Activated naive CD8-positive, alpha-beta T cell treated with anti-CD3 and anti-CD28 coated beads, Interleukin-2, amount 50 U/mL, for 24 hours (primary cell): ENCODE measurements around the gene HS1BP3.

Experiments used
- ATAC-seq: fragments of 150-1000 bp; cut with Tn5 transposase; one replicate; pipeline ENCODE4 v1.10.0; 2021
- DNase-seq: peaks from one replicate; pipeline ENCODE4 v3.0.0; 2021
- H3K27ac Mint-ChIP-seq: one replicate; pipeline ENCODE4 v1.8.0; 2021; ENCODE audit warnings: mild to moderate bottlenecking, mixed read lengths
- H3K27me3 Mint-ChIP-seq: one replicate; pipeline ENCODE4 v1.8.0; 2021; ENCODE audit warnings: mixed read lengths
- H3K36me3 Mint-ChIP-seq: one replicate; pipeline ENCODE4 v1.8.0; 2021; ENCODE audit warnings: low read depth, mixed read lengths
- H3K4me1 Mint-ChIP-seq: one replicate; pipeline ENCODE4 v1.8.0; 2021; ENCODE audit warnings: mixed read lengths
- H3K4me3 Mint-ChIP-seq: one replicate; pipeline ENCODE4 v1.8.0; 2021; ENCODE audit warnings: mild to moderate bottlenecking, moderate library complexity, mixed read lengths
- H3K9me3 Mint-ChIP-seq: one replicate; pipeline ENCODE4 v1.8.0; 2021; ENCODE audit warnings: mixed read lengths

Gene HS1BP3

GRCh38 chr2:20678780-20679179 lies 27.9 kb upstream of the HS1BP3 start:
- H3K27me3 Mint-ChIP-seq: no peaks in the 10 kb centered on the region
- no peak overlapping the region for H3K27ac Mint-ChIP-seq
- no peak overlapping the region for H3K4me3 Mint-ChIP-seq
- H3K4me1 Mint-ChIP-seq: peaks cover 8% of the 10 kb centered on the region
- H3K36me3 Mint-ChIP-seq: peaks cover 4% of the 10 kb centered on the region
- DNase-seq (no peak), ATAC-seq (no peak)
- no peaks in the 10 kb centered on the region for H3K9me3 Mint-ChIP-seq

DNA sequence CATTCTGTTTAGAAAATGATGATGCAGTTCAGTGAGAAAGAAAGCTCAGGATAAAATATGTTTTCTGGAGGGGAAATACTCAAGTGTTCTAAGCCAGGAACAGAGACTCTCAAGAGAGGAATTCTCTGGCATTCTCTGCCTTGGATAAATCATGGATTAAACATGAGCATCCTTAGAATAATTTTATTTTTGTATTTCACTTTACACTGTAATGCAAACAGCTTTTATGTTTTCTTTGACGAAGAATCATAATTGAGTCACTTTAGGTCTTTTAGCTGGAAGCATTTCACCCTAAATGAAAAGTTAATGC lies 27.1 kb upstream of the HS1BP3 start:
- Mint-ChIP-seq H3K27ac (no peak overlapping the region), H3K4me3 (no peak overlapping the region), H3K4me1 (peaks cover 8% of the 10 kb centered on the region)

DNA sequence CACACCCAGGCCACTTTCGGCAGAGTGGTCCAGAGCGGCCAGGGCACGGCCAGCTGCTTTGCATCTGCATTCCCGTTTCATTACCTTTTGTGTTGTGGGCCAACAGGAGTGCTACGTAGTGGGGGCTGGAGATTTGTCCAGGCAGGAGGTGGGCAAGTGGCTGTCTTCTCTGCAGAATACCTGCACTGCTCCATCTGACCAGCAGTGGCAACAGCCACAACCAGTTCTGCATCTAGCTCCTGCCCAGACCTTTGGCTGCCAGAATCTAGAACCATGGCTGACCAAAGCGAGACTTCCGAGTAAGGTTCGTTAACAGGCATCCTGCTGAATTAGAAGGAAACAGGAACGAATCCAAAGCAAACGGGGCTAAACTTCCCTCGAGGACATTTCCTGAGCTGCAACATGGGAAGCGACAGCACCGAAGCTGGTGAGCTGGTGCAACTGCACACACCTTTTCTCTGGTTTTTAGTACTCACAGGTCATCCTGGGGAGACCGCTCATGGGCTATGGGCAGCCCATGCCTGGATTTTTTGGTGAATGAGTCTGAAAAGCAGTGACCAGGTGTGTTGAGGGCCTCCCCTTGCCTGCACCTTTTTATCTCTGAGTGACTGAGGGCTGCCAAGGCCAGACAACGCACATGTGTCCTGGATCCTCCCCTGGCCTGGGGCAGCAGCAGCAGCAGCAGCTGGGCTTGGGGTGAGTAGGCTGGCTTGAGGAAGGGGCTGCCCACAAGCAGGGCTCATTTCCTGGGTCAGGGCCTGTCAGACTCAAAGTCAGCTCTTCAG lies 26.6 kb upstream of the HS1BP3 start:
- Mint-ChIP-seq H3K9me3 (no peaks in the 10 kb centered on the region), H3K4me3 (no peak overlapping the region), H3K27ac (no peak overlapping the region), H3K27me3 (peaks cover 9% of the 10 kb centered on the region), H3K36me3 (peaks cover 2% of the 10 kb centered on the region), H3K4me1 (peaks cover 8% of the 10 kb centered on the region)
- no peak for ATAC-seq
- no peak for DNase-seq

More for the DNA sequence above, 27.1 kb upstream of the HS1BP3 start:
- DNase-seq (no peak), ATAC-seq (no peak)
- Mint-ChIP-seq H3K9me3 (no peaks in the 10 kb centered on the region), H3K27me3 (peaks cover 5% of the 10 kb centered on the region), H3K36me3 (peaks cover 3% of the 10 kb centered on the region)

DNA sequence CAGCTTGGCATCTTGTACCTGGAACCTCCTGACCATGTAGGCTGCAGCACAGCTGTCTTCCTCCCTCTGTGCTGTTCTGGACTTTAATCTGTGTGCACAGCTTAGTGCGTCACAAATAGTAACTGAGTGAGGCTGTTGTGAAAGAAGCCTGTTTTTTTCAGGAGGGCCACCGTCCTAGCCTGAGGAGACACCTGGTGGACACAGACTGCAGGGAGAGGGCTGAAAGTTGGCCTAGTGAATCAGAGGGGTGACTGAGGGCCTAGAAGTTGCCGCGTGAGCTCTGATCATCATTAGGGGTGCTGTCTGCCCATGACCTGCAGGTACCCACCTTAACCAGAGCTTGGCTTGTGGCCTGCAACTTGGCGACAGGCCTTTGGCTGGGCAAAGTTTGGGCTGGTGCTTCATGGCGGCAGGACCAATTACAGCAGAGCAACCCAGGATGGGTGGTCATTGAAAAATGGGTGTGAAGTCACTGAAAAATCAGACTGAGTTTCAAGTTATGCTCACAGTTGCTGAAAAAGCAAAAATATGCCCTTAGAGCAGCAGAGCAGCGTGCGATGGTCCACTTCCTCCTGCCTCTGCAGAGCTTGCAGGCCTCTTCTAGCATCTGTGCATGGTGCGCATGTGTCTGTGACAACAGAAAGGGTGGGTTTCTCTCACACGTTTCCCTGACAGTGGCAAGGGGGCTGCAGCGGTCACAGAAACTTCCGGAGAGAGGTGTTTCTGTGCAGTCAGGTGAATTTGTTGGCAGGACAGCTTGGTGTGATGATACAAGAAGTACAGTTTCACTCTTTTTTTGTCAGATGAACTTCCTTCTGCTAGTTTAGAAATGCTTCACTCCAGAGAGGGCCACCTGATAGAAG lies 25.7 kb upstream of the HS1BP3 start:
- Mint-ChIP-seq H3K4me3 (no peak overlapping the region), H3K4me1 (peaks cover 8% of the 10 kb centered on the region), H3K36me3 (peaks cover 2% of the 10 kb centered on the region), H3K27ac (no peak overlapping the region), H3K9me3 (no peaks in the 10 kb centered on the region), H3K27me3 (peaks cover 16% of the 10 kb centered on the region)
- DNase-seq (no peak), ATAC-seq (no peak)

- DNase-seq: no peak
- Mint-ChIP-seq H3K27ac (no peak overlapping the region), H3K4me3 (no peak overlapping the region), H3K27me3 (peaks cover 21% of the 10 kb centered on the region), H3K36me3 (peaks cover 2% of the 10 kb centered on the region), H3K9me3 (no peaks in the 10 kb centered on the region), H3K4me1 (peaks cover 8% of the 10 kb centered on the region)
- peak; percentile 45 for ATAC-seq
Measured at GRCh38 chr2:20675701-20676352, 24.9 kb upstream of the HS1BP3 start.

GRCh38 chr2:20674974-20675679 lies 24.2 kb upstream of the HS1BP3 start:
- Mint-ChIP-seq H3K4me1 (peaks cover 8% of the 10 kb centered on the region), H3K9me3 (no peaks in the 10 kb centered on the region), H3K27me3 (peaks cover 23% of the 10 kb centered on the region), H3K36me3 (no peaks in the 10 kb centered on the region), H3K27ac (no peak overlapping the region), H3K4me3 (no peak overlapping the region)
- no peak for ATAC-seq
- DNase-seq: no peak

DNA sequence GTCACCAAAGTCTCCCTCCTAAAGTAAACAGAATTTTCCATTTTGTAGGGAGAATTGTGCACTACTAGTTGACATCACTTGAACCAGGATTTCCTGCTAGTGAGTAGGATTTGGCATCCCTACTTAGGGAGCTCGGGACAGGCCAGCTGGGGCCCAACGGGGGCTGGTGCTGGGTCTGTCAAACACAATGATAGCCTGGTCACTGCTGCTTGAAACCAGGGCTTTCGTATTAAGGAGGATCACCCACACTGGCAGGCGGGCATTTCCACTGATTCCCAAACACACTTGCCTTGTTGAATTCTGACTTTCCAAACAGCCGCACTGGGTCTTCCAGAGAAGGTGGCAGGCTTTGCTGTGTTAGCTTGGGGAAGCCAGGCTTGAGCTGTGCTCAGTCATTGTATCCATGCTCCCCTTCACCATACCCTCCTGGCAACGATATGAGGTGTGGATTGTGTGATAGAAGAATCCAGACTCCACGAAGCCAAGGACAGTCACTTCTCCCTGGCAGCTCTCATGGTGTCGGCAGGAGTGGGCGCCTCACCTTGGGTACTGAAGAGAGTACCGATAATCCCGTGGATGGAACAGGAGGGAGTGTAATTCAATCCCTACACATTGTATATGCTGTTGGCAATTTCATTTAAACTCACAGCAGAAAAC lies 23.5 kb upstream of the HS1BP3 start:
- ATAC-seq: no peak
- Mint-ChIP-seq H3K4me1 (peaks cover 11% of the 10 kb centered on the region), H3K27ac (no peak overlapping the region), H3K9me3 (no peaks in the 10 kb centered on the region), H3K4me3 (no peak overlapping the region), H3K36me3 (no peaks in the 10 kb centered on the region), H3K27me3 (peaks cover 29% of the 10 kb centered on the region)
- DNase-seq: no peak

DNA sequence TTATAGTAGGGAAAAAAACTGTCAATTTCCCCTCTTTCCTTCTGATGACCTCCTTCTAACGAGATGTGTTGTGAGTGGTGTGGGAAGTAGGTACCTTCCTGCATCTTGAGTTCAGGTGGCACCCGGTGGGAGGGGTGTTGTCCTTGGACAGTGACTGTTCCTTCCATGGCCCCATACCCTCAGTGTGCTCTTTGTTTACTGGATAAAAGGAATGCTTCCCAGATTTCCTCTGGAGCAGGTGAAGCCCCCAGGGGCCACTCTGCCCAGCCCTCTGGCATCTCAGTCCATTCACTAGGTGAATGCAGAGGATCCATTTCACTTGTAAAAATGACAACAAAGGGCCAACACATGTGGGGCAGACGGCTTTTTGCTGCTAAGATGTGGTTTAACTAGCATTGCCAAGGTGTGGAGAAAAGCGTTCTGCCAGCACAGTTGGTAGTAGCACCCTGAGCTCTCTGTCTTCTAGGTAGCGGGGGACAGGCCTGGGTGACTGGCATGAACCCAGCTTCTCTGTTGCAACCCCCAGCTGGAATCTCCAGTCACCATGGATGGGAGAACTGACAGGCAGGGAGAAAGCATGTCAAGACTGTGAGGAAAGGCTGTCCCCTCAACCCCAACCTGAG lies 22.9 kb upstream of the HS1BP3 start:
- H3K36me3 Mint-ChIP-seq: no peaks in the 10 kb centered on the region
- H3K4me3 Mint-ChIP-seq: no peak overlapping the region
- ATAC-seq: no peak
- peaks cover 34% of the 10 kb centered on the region for H3K27me3 Mint-ChIP-seq
- DNase-seq: no peak
- H3K9me3 Mint-ChIP-seq: no peaks in the 10 kb centered on the region
- H3K27ac Mint-ChIP-seq: no peak overlapping the region
- H3K4me1 Mint-ChIP-seq: peaks cover 11% of the 10 kb centered on the region

DNA sequence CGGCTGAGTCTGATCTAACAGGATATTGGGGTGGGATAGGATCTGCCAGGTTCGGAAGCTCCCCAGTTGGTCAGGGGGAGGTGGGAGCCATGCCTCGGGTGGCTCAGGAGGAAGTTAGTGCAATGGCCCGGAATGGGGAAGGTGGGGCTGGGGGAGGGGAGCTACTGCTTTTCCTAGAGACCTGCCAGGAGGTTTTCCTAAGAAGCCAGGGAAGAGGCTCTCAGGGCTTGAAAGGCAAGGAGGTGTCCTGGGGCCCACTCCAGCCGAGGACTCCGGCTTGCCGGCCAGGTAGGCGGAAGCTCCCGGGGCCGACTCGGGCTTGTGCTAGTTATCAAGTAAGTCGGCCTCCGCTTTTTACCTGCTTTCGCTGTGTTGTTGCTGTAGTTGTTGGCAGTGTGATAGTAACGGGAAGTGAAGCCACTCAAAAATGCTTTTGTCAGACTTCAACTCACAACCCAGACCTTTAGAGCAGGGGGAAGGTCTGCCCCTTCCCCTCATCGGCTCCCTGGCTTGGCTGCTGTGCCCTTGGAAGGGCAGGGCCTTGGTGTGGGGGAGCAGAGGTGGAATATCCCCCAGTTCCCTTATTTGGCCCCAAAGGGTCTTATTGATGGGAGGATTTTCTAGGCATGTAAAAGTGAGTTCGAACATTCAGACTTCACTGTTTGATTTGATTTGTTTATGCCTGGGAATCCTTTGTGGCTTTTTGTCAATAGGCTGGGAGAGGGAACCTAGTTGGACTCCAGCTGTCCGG lies 21.5 kb upstream of the HS1BP3 start:
- Mint-ChIP-seq H3K36me3 (no peaks in the 10 kb centered on the region), H3K4me1 (peaks cover 13% of the 10 kb centered on the region), H3K9me3 (no peaks in the 10 kb centered on the region), H3K27ac (no peak overlapping the region), H3K27me3 (peaks cover 45% of the 10 kb centered on the region), H3K4me3 (no peak overlapping the region)
- ATAC-seq (no peak), DNase-seq (no peak)

GRCh38 chr2:20671736-20672080 lies 20.8 kb upstream of the HS1BP3 start:
- Mint-ChIP-seq H3K4me1 (peaks cover 10% of the 10 kb centered on the region), H3K27me3 (peaks cover 46% of the 10 kb centered on the region), H3K4me3 (no peak overlapping the region), H3K9me3 (no peaks in the 10 kb centered on the region), H3K27ac (no peak overlapping the region), H3K36me3 (no peaks in the 10 kb centered on the region)
- ATAC-seq: no peak
- DNase-seq: no peak

DNA sequence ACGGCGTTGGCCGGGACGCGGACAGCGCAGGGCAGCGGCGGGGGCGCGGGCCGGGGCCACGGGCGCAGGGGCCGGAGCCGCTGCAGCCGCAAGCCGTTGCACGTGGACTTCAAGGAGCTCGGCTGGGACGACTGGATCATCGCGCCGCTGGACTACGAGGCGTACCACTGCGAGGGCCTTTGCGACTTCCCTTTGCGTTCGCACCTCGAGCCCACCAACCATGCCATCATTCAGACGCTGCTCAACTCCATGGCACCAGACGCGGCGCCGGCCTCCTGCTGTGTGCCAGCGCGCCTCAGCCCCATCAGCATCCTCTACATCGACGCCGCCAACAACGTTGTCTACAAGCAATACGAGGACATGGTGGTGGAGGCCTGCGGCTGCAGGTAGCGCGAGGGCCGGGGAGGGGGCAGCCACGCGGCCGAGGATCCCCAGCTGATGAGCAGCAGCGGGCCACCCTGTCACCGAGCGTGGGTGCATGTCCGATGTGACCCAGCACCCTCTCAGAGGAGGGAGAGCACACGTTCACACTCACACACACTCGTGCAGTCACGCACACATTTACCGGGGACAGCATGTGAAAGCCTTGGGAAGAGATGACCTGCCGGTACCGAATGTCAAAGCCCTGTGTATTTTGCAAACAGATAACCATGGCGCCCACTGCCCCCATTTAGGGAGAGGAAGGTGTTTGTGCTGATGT lies 20.3 kb upstream of the HS1BP3 start:
- ATAC-seq (no peak), DNase-seq (no peak)
- Mint-ChIP-seq H3K9me3 (no peaks in the 10 kb centered on the region), H3K27ac (no peak overlapping the region), H3K4me3 (no peak overlapping the region), H3K36me3 (no peaks in the 10 kb centered on the region), H3K4me1 (peaks cover 12% of the 10 kb centered on the region), H3K27me3 (peaks cover 50% of the 10 kb centered on the region)

DNA sequence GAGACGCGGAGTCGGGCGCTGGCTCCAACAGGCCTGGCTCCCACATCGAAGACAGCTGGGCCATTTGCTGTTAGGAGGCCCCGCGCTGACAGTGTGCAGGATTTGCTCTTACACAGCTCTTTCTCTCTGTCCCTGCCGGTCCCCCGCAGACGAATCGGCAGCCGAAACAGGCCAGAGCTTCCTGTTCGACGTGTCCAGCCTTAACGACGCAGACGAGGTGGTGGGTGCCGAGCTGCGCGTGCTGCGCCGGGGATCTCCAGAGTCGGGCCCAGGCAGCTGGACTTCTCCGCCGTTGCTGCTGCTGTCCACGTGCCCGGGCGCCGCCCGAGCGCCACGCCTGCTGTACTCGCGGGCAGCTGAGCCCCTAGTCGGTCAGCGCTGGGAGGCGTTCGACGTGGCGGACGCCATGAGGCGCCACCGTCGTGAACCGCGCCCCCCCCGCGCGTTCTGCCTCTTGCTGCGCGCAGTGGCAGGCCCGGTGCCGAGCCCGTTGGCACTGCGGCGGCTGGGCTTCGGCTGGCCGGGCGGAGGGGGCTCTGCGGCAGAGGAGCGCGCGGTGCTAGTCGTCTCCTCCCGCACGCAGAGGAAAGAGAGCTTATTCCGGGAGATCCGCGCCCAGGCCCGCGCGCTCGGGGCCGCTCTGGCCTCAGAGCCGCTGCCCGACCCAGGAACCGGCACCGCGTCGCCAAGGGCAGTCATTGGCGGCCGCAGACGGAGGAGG lies 19.6 kb upstream of the HS1BP3 start:
- Mint-ChIP-seq H3K4me1 (peaks cover 11% of the 10 kb centered on the region), H3K27ac (no peak overlapping the region), H3K27me3 (peaks cover 56% of the 10 kb centered on the region), H3K36me3 (no peaks in the 10 kb centered on the region), H3K4me3 (no peak overlapping the region), H3K9me3 (no peaks in the 10 kb centered on the region)
- DNase-seq (no peak), ATAC-seq (no peak)
